Measurements from ENCODE around the gene DNM1.

DNA sequence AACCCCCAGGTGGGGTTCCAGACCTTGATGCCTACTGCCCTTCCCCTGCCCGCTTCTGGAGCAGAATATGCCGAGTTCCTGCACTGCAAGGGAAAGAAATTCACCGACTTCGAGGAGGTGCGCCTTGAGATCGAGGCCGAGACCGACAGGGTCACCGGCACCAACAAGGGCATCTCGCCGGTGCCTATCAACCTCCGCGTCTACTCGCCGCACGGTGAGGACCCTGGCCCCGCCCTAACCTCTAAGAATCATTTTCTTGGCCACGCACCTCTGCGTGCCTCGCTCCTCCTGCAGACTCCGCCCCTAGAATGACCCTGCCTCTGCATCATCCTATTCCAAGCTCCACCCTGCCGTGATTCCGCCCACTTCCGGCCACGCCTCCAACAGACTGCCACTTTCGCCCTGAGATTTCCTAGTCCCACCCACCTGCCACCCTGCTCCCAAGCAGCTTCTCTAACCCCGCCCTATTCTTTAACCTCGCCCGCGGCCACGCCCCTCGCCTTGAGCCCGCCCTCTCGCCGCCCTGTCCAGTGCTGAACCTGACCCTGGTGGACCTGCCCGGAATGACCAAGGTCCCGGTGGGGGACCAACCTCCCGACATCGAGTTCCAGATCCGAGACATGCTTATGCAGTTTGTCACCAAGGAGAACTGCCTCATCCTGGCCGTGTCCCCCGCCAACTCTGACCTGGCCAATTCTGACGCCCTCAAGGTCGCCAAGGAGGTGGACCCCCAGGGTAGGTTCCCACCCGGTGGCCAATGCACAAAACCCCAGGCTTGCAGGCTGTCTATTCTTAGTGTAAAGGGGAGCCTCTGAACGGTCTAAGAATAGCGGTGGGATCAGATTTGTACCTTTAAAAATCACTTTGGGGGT is 15.6 kb downstream of the DNM1 start:
- TF ChIP-seq CTCF (IDR thresholded peaks at IDR 0.05) (no peak), POLR2A (IDR thresholded peaks at IDR 0.05) (no peak), POLR2AphosphoS5 (IDR thresholded peaks at IDR 0.05) (no peak), EP300 (IDR thresholded peaks at IDR 0.05) (no peak)
